HG03066 (cell line): Measurements from ENCODE around the gene VWA5B2.

Source experiments
- ATAC-seq: cut with Tn5 transposase; IDR thresholded peaks from one replicate; pipeline ENCODE4 v1.9.1; 2021; ENCODE audit warnings: low read depth; ENCODE audit not compliant: unreplicated experiment

Gene VWA5B2

GRCh38 chr3:184272269-184272668 is 42.9 kb downstream of the VWA5B2 start:
- no peak for ATAC-seq

GRCh38 chr3:184275381-184275701 is 46.0 kb downstream of the VWA5B2 start:
- no peak for ATAC-seq

GRCh38 chr3:184275961-184276910 is 46.9 kb downstream of the VWA5B2 start, which contains the start of gene ECE2:
Gene ECE2, plus strand, starts transcription at chr3:184276022. Its CDS starts 132 bp downstream, at chr3:184276154.
- no peak for ATAC-seq

- ATAC-seq, result no peak
Observed at GRCh38 chr3:184277366-184277765, 48.0 kb downstream of the VWA5B2 start.

GRCh38 chr3:184282941-184283340 is 53.6 kb downstream of the VWA5B2 start:
- ATAC-seq, result no peak

- ATAC-seq, result no peak
Observed at GRCh38 chr3:184283681-184284080, 54.3 kb downstream of the VWA5B2 start.

- ATAC-seq, result no peak
Observed at GRCh38 chr3:184284696-184285095, 55.3 kb downstream of the VWA5B2 start.

- ATAC-seq, result no peak
Observed at GRCh38 chr3:184289426-184289938, 60.1 kb downstream of the VWA5B2 start.

- ATAC-seq, result no peak
Observed at GRCh38 chr3:184290331-184290730, 60.9 kb downstream of the VWA5B2 start.

- ATAC-seq, result no peak
Observed at GRCh38 chr3:184291044-184291737, 61.8 kb downstream of the VWA5B2 start.
